ENCODE results near the gene SLC15A1. TPM values are rescaled to one million over a fixed set of nuclear protein-coding genes. Genes with fewer than 3 reads are reported as not detected.

Gene SLC15A1
- polyA plus RNA-seq, 3 donors, result not detected

- H3K27me3 ChIP-seq (ENCODE audit: control insufficient read depth in 2 of 2, insufficient read depth in 2 of 2, low read length in 2 of 2), result no peaks in the 10 kb centered on the region
- TF ChIP-seq, protein P1, sequence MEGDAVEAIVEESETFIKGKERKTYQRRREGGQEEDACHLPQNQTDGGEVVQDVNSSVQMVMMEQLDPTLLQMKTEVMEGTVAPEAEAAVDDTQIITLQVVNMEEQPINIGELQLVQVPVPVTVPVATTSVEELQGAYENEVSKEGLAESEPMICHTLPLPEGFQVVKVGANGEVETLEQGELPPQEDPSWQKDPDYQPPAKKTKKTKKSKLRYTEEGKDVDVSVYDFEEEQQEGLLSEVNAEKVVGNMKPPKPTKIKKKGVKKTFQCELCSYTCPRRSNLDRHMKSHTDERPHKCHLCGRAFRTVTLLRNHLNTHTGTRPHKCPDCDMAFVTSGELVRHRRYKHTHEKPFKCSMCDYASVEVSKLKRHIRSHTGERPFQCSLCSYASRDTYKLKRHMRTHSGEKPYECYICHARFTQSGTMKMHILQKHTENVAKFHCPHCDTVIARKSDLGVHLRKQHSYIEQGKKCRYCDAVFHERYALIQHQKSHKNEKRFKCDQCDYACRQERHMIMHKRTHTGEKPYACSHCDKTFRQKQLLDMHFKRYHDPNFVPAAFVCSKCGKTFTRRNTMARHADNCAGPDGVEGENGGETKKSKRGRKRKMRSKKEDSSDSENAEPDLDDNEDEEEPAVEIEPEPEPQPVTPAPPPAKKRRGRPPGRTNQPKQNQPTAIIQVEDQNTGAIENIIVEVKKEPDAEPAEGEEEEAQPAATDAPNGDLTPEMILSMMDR (IDR thresholded peaks at IDR 0.05), result no peak
- DNase-seq, result no peak
- Mint-ChIP-seq H3K4me1 (no peaks in the 10 kb centered on the region), H3K4me3 (peak overlapping the region in 1 of 2 donors; percentile 17), H3K27ac (no peak overlapping the region), H3K9me3 (peaks cover 0 to 2% (median 2%) of the 10 kb centered on the region in 7 donors), H3K36me3 (no peaks in the 10 kb centered on the region), H3K27me3 (ENCODE audit: low read depth in 3 of 3) (peaks cover 1 to 22% (median 8%) of the 10 kb centered on the region in 3 donors)
- no peak overlapping the region for H3K9ac ChIP-seq (ENCODE audit: insufficient read depth, low read length, poor library complexity, severe bottlenecking)
- WGBS (ENCODE audit: insufficient coverage), result 94% methylated on average over 6 of the region's 7 CpGs
- intact Hi-C loops (cut with micrococcal nuclease), result no loop called here
- no peaks in the 10 kb centered on the region for H3K79me2 ChIP-seq (ENCODE audit: insufficient read depth, low read length)
- no peak overlapping the region for H3K4me3 ChIP-seq (replicated peaks in 1 of 3; ENCODE audit: low read depth in 2 of 3, low read length in 3 of 3)
- H3K4me2 ChIP-seq (replicated peaks; ENCODE audit: extremely low read depth, low read length, poor library complexity, severe bottlenecking), result no peak overlapping the region
- H3K9me3 ChIP-seq (replicated peaks in 1 of 2; ENCODE audit: control insufficient read depth in 1 of 2, insufficient read depth in 1 of 2, low read length in 2 of 2), result no peaks in the 10 kb centered on the region
- H3K27ac ChIP-seq (ENCODE audit: low read depth in 1 of 2, low read length in 2 of 2), result no peak overlapping the region
- no peaks in the 10 kb centered on the region for H3K4me1 ChIP-seq (ENCODE audit: control insufficient read depth in 1 of 2, insufficient read depth in 2 of 2, low read length in 2 of 2)
- no peaks in the 10 kb centered on the region for H4K20me1 ChIP-seq (ENCODE audit: insufficient read depth, low read length)
- no peak overlapping the region for H2AFZ ChIP-seq (ENCODE audit: insufficient read depth, low read depth, low read length, poor library complexity, severe bottlenecking)
- H3K36me3 ChIP-seq (replicated peaks in 1 of 2; ENCODE audit: control insufficient read depth in 1 of 2, insufficient read depth in 2 of 2, low read length in 2 of 2), result no peaks in the 10 kb centered on the region
Observed at GRCh38 chr13:98791611-98792010, 39.1 kb upstream of the SLC15A1 start.

DNA sequence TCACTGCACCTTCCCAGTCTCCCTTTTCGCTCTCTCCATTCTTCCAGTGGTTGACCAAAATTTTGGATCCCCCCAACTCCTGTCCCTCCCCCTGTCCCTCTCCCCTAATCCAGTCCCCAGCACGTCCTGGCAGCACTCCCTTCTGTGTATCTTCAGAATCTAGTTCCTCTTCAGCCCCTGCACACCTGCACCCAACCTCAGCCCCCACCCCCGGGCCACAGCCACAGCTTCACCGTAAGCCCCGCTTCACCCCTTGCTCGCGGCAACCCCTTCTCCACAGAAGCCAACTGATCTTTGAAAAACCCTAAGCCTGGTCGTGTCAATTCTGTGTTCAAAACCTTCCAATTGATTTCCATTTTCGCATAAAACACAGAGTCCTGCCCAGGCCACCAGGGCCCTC, 35.5 kb upstream of the SLC15A1 start:
- TF ChIP-seq, protein P1 (IDR thresholded peaks at IDR 0.05), result no peak
- Histone ChIP-seq H3K36me3 (replicated peaks in 1 of 2; ENCODE audit: control insufficient read depth in 1 of 2, insufficient read depth in 2 of 2, low read length in 2 of 2) (no peaks in the 10 kb centered on the region), H2AFZ (ENCODE audit: insufficient read depth, low read depth, low read length, poor library complexity, severe bottlenecking) (no peak overlapping the region), H3K27ac (ENCODE audit: low read depth in 1 of 2, low read length in 2 of 2) (no peak overlapping the region), H3K27me3 (ENCODE audit: control insufficient read depth in 2 of 2, insufficient read depth in 2 of 2, low read length in 2 of 2) (no peaks in the 10 kb centered on the region), H3K9ac (ENCODE audit: insufficient read depth, low read length, poor library complexity, severe bottlenecking) (no peak overlapping the region), H3K9me3 (replicated peaks in 1 of 2; ENCODE audit: control insufficient read depth in 1 of 2, insufficient read depth in 1 of 2, low read length in 2 of 2) (no peaks in the 10 kb centered on the region), H4K20me1 (ENCODE audit: insufficient read depth, low read length) (no peaks in the 10 kb centered on the region), H3K4me3 (replicated peaks in 1 of 3; ENCODE audit: low read depth in 2 of 3, low read length in 3 of 3) (no peak overlapping the region), H3K79me2 (ENCODE audit: insufficient read depth, low read length) (no peaks in the 10 kb centered on the region), H3K4me2 (replicated peaks; ENCODE audit: extremely low read depth, low read length, poor library complexity, severe bottlenecking) (no peak overlapping the region), H3K4me1 (ENCODE audit: control insufficient read depth in 1 of 2, insufficient read depth in 2 of 2, low read length in 2 of 2) (no peaks in the 10 kb centered on the region)
- no peak for DNase-seq
- Mint-ChIP-seq H3K9me3 (peaks cover 0 to 4% (median 0%) of the 10 kb centered on the region in 7 donors), H3K4me1 (no peaks in the 10 kb centered on the region), H3K4me3 (no peak overlapping the region), H3K36me3 (no peaks in the 10 kb centered on the region), H3K27ac (no peak overlapping the region), H3K27me3 (ENCODE audit: low read depth in 3 of 3) (peaks cover 1 to 22% (median 8%) of the 10 kb centered on the region in 3 donors)
- intact Hi-C loops (cut with micrococcal nuclease), result no loop called here
- WGBS (ENCODE audit: insufficient coverage), result 74% methylated on average over 9 of the region's 9 CpGs

All from CD14-positive monocyte (primary cell).